A549 (cell line): Measurements from ENCODE around the gene MSI2. TPM values are rescaled to one million over a fixed set of nuclear protein-coding genes. Genes with fewer than 3 reads are reported as not detected.
A peak's percentile ranks its signal among the peaks of the same experiment; 100 is the strongest.

Experiments used
- ATAC-seq, 2 experiments: fragments of 200-7000 bp in 1 of 2; fragments of >200 bp in 1 of 2; cut with Nextera tagmentation in 1 of 2; cut with Tn5 transposase in 1 of 2; 3 replicates each; pipeline versions ENCODE4 v1.8.0 to v1.9.1; 2018 to 2020; ENCODE audit warnings: mild to moderate bottlenecking in 1 of 2, moderate library complexity in 1 of 2
- CTCF ChIA-PET: fragments of 300-600 bp; sonication (Branson Sonifier 250); formaldehyde crosslinking; extraction: SDS; loops from one replicate; lab custom pipeline; 2021; ENCODE audit warnings: antibody characterized with exemption, inconsistent platforms; lab: Yijun Ruan, JAX
- POLR2A ChIA-PET: fragments of 350-600 bp; formaldehyde crosslinking; extraction: SDS; loops from one replicate; lab custom pipeline; 2021; ENCODE audit warnings: antibody characterized with exemption, inconsistent platforms; lab: Yijun Ruan, JAX
- DNase-seq, 2 experiments: peaks; one replicate each; pipeline versions ENCODE4 v3.0.0 to v3.0.0-alpha.2; 2011 to 2016; ENCODE audit warnings: low read depth in 1 of 2, low spot score in 1 of 2
- FAIRE-seq: peaks from 2 replicates; lab custom pipeline; 2011; peaks lifted over from hg19 to GRCh38; lab: Jason Lieb, UNC
- H3K27ac ChIP-seq, 2 experiments: fragments of >200 bp; sonication (Bioruptor Twin); formaldehyde crosslinking; 3 replicates each; pipeline ENCODE4 v1.5.1; 2016 to 2017
- H3K4me1 ChIP-seq: fragments of >200 bp; sonication (Bioruptor Twin); formaldehyde crosslinking; 3 replicates; pipeline ENCODE4 v1.6.1; 2016
- H3K4me2 ChIP-seq: fragments of >200 bp; sonication (Bioruptor Twin); formaldehyde crosslinking; 3 replicates; pipeline ENCODE4 v1.6.1; 2016
- H3K4me3 ChIP-seq: fragments of >200 bp; sonication (Bioruptor Twin); formaldehyde crosslinking; 3 replicates; pipeline ENCODE4 v1.5.1; 2016
- H3K9me3 ChIP-seq: fragments of >200 bp; sonication (Bioruptor Twin); formaldehyde crosslinking; 3 replicates; pipeline ENCODE4 v1.6.1; 2016
- BHLHE40 ChIP-seq: IDR thresholded peaks from 2 replicates; pipeline ENCODE4 v1.6.1; 2012; ENCODE audit warnings: low read depth, low read length, inconsistent platforms
- CHD2 ChIP-seq: fragments of 150-350 bp; IDR thresholded peaks from 2 replicates; pipeline ENCODE4 v1.6.1; 2014; ENCODE audit warnings: low read length; ENCODE audit not compliant: partially characterized antibody
- FOXS1 ChIP-seq: fragments of 250-450 bp; sonication (Bioruptor Pico); IDR thresholded peaks from 2 replicates; pipeline ENCODE4 v1.5.0; 2020; ENCODE audit warnings: mild to moderate bottlenecking, moderate library complexity
- HES2 ChIP-seq: fragments of >200 bp; sonication (Bioruptor Twin); formaldehyde crosslinking; IDR thresholded peaks from 2 replicates; pipeline ENCODE4 v1.6.1; 2016
- HOXB5 ChIP-seq: fragments of 250-450 bp; sonication (Bioruptor Pico); IDR thresholded peaks from 2 replicates; pipeline ENCODE4 v1.5.0; 2020; ENCODE audit warnings: mild to moderate bottlenecking, moderate library complexity
- KDM1A ChIP-seq: fragments of 200-600 bp; sonication (generic); IDR thresholded peaks from 2 replicates; pipeline ENCODE4 v1.6.1; 2016; ENCODE audit warnings: low read depth, mild to moderate bottlenecking
- MAX ChIP-seq: IDR thresholded peaks from 2 replicates; pipeline ENCODE4 v1.6.1; 2012
- MAZ ChIP-seq: fragments of 150-350 bp; IDR thresholded peaks from 2 replicates; pipeline ENCODE4 v1.6.1; 2014; ENCODE audit warnings: antibody characterized with exemption, low read depth, low read length, borderline replicate concordance
- NPAS2 ChIP-seq: fragments of 250-450 bp; sonication (Bioruptor Pico); IDR thresholded peaks from 2 replicates; pipeline ENCODE4 v1.8.0; 2022; ENCODE audit warnings: mild to moderate bottlenecking, moderate library complexity, borderline replicate concordance
- NR3C1 ChIP-seq: fragments of >200 bp; sonication (Bioruptor Twin); formaldehyde crosslinking; IDR thresholded peaks from 3 replicates; pipeline ENCODE4 v1.6.1; 2017
- PBX3 ChIP-seq: IDR thresholded peaks from 2 replicates; pipeline ENCODE4 v1.6.1; 2012
- POLR2A ChIP-seq: IDR thresholded peaks from 2 replicates; pipeline ENCODE4 v1.6.1; 2012; ENCODE audit warnings: mild to moderate bottlenecking, low read length
- POLR2AphosphoS2 ChIP-seq: conservative IDR thresholded peaks from 2 replicates; pipeline ENCODE4 v1.6.1; 2012; ENCODE audit warnings: low read length, improper control_type of control experiment, inconsistent platforms
- RARB ChIP-seq: fragments of 250-450 bp; sonication (Bioruptor Pico); IDR thresholded peaks from 2 replicates; pipeline ENCODE4 v1.8.0; 2021; ENCODE audit warnings: mild to moderate bottlenecking, moderate library complexity
- SREBF2 ChIP-seq: fragments of 450-650 bp; IDR thresholded peaks from 2 replicates; pipeline ENCODE4 v1.6.1; 2014; ENCODE audit warnings: mild to moderate bottlenecking, moderate library complexity
- TFCP2L1 ChIP-seq: fragments of 250-450 bp; sonication (Bioruptor Pico); IDR thresholded peaks from 2 replicates; pipeline ENCODE4 v1.5.0; 2021; ENCODE audit warnings: mild to moderate bottlenecking
- TP53 ChIP-seq: fragments of 250-450 bp; sonication (Bioruptor Pico); IDR thresholded peaks from 2 replicates; pipeline ENCODE4 v1.5.0; 2021; ENCODE audit warnings: mild to moderate bottlenecking, moderate library complexity
- ZFP36 ChIP-seq: fragments of 450-650 bp; IDR thresholded peaks from 2 replicates; pipeline ENCODE4 v1.6.1; 2014; ENCODE audit warnings: borderline replicate concordance; ENCODE audit not compliant: partially characterized antibody
- ZNF302 ChIP-seq: fragments of 250-450 bp; sonication (Bioruptor Pico); IDR thresholded peaks from 2 replicates; pipeline ENCODE4 v1.9.0; 2021; ENCODE audit warnings: inconsistent platforms, mild to moderate bottlenecking, moderate library complexity
- WGBS: methylation state at CpG from one replicate; pipeline ENCODE4 v1.1.6; 2017; ENCODE audit errors: missing lambda C conversion rate; 5-methylcytosine and 5-hydroxymethylcytosine counted together
- polyA plus RNA-seq, 4 experiments: library from polyadenylated mRNA; depleted of rRNA in 3 of 4; stranded (reverse); fragments of >200 nt; fragmentation: RNase III in 1 of 4; extraction: RNeasy Plus Mini Kit Qiagen cat#74134 plus additional on column Dnase treatment in 1 of 4; gene quantifications; 2 replicates in 3 of 4; 3 replicates in 1 of 4; pipeline ENCODE4 v1.2.3, GENCODE V29; 2011 to 2017
- TF ChIP-seq, protein P1 (sequence below): IDR thresholded peaks from 2 replicates; pipeline ENCODE4 v1.6.1; 2012; ENCODE audit warnings: low read depth, borderline replicate concordance
- TF ChIP-seq, protein P2 (sequence below): fragments of 250-450 bp; sonication (Bioruptor Pico); IDR thresholded peaks from 2 replicates; pipeline ENCODE4 v1.5.0; 2020; ENCODE audit warnings: low read depth, mild to moderate bottlenecking, moderate library complexity

Gene MSI2
- polyA plus RNA-seq, 2 of the 4 experiments (the other 2 are of a cell fraction), result 43.6 to 44.4 TPM

DNA sequence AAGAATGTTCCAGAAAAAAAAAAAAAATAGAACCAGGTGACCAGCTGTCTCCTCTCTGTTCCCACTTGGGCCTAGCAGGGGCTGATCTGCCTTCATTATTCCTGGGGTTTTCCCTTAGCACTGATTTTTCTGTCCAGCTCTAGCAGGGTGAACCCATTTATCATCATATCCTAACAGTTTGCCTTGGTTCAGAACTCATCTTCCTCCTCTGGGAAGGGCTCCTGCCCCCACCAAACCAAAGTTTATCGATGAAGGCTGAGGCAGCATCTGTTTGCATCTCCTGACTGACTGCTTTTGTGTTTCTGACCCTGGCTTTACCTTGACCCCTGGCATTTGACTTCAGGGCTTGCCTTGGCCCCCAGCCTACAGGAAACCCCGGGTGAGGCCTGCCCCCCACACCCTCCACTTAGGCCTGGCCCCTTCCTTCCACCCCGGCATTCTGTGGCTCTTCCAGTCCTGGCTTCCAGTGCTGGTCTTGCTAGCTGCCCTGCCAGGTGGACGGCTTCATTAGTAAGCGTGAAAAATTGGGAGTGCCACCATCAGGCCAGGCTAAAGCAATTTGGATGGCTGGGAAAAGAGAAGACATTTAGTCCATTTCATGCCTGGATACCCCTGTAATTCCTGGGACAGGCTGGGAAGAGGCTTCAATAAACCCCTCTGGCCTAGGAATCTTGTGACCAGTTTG lies 323.9 kb downstream of the MSI2 start:
- no peak overlapping the region for H3K4me2 ChIP-seq
- no peaks in the 10 kb centered on the region for H3K9me3 ChIP-seq
- ChIA-PET CTCF (interaction anchor here (3.2 kb wide), 1 partner anchor 18 kb away, joined by 19 read pairs; no protein-coding TSS in a partner anchor), POLR2A (no interaction called here)
- FAIRE-seq (no peak), ATAC-seq (no peak), DNase-seq (no peak)
- TF ChIP-seq POLR2A (no peak), TP53 (CRISPR knock-in tag) (no peak), HOXB5 (CRISPR knock-in tag) (no peak), KDM1A (no peak), MAZ (no peak), NPAS2 (CRISPR knock-in tag) (no peak), MAX (no peak), HES2 (no peak), FOXS1 (no peak), CHD2 (no peak), PBX3 (no peak), BHLHE40 (no peak), RARB (no peak), NR3C1 (no peak), ZFP36 (no peak), ZNF302 (CRISPR knock-in tag) (no peak), TFCP2L1 (no peak)
- TF ChIP-seq, protein P1, sequence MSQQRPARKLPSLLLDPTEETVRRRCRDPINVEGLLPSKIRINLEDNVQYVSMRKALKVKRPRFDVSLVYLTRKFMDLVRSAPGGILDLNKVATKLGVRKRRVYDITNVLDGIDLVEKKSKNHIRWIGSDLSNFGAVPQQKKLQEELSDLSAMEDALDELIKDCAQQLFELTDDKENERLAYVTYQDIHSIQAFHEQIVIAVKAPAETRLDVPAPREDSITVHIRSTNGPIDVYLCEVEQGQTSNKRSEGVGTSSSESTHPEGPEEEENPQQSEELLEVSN, result no peak
- TF ChIP-seq, protein P2, sequence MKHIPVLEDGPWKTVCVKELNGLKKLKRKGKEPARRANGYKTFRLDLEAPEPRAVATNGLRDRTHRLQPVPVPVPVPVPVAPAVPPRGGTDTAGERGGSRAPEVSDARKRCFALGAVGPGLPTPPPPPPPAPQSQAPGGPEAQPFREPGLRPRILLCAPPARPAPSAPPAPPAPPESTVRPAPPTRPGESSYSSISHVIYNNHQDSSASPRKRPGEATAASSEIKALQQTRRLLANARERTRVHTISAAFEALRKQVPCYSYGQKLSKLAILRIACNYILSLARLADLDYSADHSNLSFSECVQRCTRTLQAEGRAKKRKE (CRISPR knock-in tag), result no peak
- H3K4me3 ChIP-seq, result no peak overlapping the region
- 0 out of 6 replicates have a peak overlapping the region, but pooled peaks of 1 of the 2 experiments have one; percentile 12 for H3K27ac ChIP-seq
- 82% methylated on average over 5 of the region's 5 CpGs for WGBS
- H3K4me1 ChIP-seq, result peaks cover 13% of the 10 kb centered on the region; the same call in 2 of the 3 replicates

DNA sequence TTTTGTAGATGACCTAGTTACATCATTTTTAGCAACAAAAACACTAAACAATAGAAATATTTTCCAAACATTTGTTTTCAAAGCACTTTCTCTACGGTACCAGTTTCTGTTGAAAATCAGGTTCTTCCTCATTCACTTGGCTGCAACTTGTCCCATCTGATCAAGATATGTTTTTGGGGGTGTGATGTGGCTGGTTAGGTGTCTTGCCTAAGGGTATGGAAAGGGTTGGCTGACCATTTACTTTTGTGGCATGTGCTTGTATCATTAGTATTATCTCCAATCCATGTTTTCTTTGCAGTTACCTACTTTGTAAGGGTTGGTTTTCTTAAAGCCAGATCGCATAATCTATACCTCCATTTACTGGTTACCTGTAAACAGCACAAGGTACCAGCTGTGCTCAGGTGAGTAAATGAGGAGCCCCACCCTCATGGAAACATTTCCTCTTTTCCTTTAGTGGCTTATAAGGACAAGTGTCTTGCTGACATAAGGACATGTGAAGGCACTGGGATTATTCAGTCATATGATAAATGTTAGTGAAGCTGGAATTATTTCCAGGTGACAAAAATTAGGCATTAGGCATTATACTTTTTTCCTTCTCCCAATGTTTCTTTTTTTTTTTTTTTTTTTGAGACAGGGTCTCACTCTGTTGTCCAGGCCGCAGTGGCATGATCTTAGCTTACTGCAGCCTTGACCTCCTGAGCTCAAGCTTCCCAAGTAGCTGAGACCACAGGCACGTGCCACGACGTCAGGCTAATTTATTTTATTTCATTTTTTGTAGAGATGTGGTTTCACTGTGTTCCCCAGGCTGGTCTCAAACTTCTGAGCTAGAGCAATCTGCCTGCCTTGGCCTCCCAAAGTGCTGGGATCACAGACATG lies 326.8 kb downstream of the MSI2 start:
- Histone ChIP-seq H3K4me1 (peaks cover 11% of the 10 kb centered on the region; the same call in 1 of the 3 replicates), H3K4me3 (no peak overlapping the region)
- TF ChIP-seq PBX3 (no peak), SREBF2 (no peak), POLR2AphosphoS2 (no peak)
- TF ChIP-seq, all 56 proteins: peak for 0
- no peaks in the 10 kb centered on the region for H3K9me3 ChIP-seq
- POLR2A ChIA-PET, result no interaction called here
- FAIRE-seq (no peak), DNase-seq (no peak), ATAC-seq (no peak)
- 93% methylated on average over 6 of the region's 6 CpGs for WGBS
- no peak overlapping the region for H3K27ac ChIP-seq
- no peak overlapping the region for H3K4me2 ChIP-seq
- CTCF ChIA-PET, result interaction anchor here (0.6 to 8.7 kb wide), 5 partner anchors 15 to 200 kb away, joined by 3 to 62 read pairs (median 3); no protein-coding TSS in a partner anchor
